Measurements from ENCODE around the gene KATNAL1.

The KATNAL1 gene

DNA sequence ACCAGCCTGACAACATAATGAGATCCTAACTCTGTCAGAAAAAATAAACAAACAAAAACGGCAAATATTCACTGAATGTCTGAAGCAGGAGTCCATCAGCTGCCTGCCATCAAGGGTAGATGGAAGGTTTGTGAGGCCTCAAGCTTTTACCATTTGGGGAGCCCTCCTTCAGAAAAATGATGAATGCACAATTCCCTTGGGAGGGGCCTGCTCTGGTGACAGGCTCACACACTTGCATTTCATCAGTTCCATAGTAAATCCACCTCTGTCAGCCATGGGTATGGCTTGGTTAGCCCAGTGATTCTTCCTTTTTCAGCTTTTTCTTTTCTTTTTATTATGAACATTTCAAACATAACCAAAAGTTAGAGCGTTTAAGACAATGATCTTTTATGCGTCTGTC, 26.3 kb upstream of the KATNAL1 start:
- DNase-seq (ENCODE audit: low spot score) (no peak), FAIRE-seq (no peak)

DNA sequence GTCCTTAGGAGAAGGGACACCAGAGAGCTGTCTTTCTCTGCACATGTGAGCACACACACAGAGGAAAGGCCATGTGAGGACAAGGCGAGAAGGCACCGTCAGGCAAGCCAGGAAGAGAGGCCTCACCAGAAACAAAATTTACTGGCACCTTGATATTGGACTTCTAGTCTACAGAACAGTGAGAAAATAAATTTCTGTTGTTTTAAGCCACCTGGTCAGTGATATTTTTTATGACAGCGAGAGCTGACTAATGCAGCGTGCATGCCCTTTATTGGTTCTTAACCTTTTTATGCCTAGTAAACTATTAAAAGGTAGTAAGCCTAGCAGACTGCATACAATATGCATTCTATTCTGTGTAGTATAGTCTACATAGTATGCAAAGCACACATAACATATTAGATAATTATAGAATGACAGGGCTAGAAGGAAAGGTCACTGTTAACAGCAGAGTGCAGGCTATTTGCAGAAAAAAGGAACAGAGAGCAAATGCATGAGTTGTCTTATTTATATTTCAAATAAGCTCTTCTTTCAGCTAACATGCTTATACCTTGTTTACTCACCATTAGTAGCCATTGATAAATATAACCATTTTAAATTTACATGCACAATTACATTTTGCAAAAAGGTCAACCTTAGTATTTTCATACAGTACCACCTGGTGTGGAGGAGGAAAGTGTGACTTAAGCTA, 25.2 kb upstream of the KATNAL1 start:
- FAIRE-seq (no peak), DNase-seq (ENCODE audit: low spot score) (no peak)

DNA sequence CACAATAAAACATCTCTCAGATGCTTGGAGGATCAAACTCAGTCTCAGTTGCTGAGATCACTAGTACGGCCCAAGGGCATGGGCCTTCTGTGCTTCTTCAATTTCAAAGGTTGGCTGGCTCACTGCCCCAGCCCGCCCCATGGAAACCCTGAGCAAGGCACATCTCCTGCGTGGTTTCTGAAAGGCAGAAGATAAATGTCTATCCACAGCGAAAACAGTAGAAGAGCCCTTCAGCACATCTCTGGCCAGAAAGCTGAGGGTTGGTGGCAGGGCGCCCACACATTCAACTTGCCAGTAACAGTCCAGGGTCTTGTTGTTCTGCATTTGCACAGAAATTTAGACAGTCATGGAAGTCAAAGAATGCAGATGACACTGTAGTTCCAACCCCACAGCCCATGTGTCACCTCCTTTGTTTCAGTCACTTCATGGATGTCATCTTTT, 24.0 kb upstream of the KATNAL1 start:
- DNase-seq (ENCODE audit: low spot score): no peak
- no peak for FAIRE-seq

DNA sequence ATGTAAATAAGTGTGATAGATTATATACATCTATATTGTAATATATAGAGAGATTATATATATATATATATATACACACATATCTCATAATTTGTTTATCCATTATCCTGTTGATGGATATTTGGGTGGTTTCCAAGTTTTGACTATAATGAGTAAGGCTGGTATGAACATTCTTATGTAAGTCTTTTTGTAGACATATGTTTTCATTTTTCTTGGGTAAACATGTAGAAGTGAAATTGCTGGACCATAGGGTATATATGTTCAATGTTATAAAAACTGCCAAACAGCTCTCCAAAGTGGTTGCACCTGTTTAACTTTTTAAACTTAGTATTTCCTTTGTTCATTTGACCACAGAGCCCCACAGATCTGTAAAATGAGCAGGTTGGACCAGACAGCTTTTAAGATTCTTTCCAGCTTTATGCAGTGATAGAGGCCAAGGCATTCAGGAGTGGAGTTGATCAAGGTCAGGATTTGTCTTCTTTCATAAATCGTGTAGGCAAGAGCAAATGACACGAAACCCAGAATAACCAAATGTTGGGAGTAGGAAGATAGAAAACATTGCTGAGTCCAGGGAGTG, 21.7 kb upstream of the KATNAL1 start:
- no peak for DNase-seq (ENCODE audit: low spot score)
- no peak for FAIRE-seq

DNA sequence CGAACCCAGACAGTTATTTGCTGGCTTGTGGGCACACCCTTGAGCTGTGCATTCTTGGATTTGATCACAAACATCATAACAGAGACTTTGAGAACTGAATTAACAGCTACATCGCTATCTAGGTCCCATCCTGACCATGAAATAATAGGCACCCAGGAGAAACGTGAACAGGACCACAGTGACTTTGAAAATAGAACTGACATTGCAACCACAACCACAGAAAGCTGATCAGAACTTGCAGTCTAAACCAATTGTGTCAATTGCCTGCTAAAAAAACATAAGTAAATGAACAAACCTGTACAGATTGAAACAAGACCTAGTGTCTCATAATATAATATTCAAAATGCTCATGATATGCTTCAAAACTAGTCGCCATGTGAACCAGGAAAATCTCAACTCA, 18.3 kb upstream of the KATNAL1 start:
- no peak for FAIRE-seq
- no peak for DNase-seq (ENCODE audit: low spot score)

DNA sequence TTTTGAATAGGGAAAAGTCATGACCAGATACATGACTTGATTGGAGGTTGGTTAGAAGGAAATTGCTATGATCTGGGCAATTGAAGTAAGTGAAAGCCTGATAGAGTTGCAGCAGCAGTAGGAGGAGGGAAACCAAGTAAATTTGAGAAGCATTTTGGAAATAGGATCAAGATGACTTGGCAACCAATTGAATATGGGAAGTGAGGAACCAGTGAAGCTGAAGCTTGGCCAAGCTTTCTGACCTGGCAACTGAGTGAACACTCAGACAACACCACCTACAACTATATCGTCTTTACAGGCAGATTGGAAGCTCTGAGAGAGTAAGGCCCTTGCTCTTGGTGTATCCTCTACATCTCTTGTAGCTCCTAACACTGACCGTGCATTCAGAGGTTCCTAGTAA, 16.2 kb upstream of the KATNAL1 start:
- no peak for DNase-seq (ENCODE audit: low spot score)
- FAIRE-seq: no peak

DNA sequence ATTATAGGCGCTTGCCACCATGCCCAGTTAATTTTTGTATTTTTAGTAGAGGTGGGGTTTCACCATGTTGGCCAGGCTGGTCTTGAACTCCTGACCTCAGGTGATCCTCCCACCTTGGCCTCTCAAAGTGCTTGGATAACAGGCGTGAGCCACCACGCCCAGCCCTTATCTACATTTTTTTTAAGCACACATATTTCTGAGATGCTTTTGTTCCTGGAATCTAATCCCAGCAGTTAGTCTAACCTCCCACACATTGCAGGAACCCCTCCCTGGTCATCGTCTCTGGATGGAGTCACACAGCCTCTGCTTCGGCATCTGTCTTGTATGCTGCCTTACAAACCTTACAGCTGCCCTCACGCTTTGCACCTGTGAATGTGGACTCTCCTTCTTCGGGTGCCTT, 15.1 kb upstream of the KATNAL1 start:
- no peak for DNase-seq (ENCODE audit: low spot score)
- FAIRE-seq: no peak

DNA sequence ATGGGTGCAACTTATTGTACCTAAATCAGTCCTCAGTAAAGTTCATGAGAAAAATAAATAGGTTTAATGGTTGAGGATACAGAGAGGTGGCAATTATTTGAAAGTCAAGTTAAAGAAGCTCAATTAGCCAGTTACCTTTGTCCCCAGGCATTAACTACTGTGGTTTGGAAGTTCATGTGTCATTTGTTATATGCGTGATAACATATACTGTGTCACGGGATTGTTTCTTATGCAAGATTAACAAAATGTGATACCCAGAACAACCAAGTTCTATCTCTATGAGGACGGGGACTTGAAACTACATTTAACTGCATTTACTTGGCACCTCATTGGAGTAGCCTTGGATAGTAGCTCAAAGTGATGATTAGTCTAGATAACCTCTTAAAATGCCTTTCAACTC, 13.9 kb upstream of the KATNAL1 start:
- FAIRE-seq: no peak

DNA sequence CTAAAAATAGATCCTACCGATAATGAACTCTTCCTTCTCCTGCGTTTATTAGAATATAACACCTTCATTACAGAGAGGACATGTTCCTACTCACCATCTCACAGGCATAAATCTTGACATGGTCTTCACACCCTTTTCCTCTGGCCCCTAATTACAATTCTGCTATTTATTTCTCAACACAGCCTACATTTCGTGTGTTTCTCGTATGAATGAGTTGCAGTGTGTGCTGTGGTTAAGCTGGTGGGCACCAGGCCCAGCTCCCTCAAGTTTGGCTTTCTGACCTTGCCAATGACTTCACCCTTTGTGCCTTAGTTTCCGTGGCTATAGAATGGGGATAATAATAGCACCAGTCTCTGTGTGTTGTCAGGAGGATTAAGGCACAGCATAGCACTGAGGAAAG, 12.3 kb upstream of the KATNAL1 start:
- DNase-seq (ENCODE audit: low spot score): no peak

More for the DNA sequence above, 13.9 kb upstream of the KATNAL1 start:
- no peak for DNase-seq (ENCODE audit: low spot score)

DNA sequence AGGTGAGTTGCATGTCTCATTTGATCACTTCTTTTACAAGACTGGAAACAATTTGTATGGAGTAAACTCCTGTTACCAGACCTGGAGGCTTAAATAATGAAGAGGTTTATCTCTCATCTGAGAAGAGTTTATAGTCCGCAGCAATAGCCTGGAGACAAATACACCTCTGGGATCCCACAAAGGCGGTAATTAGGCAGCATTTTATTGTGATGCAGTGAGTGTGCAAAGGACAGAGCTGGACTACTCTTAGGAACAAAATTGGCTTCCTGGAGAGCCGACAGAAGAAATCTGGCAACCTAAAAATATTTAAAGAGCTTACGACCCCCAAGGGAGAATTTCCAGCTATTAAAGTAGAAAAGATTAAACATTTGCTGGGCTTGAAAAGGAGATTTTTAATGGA, 11.8 kb upstream of the KATNAL1 start:
- no peak for DNase-seq (ENCODE audit: low spot score)
- FAIRE-seq: no peak

More for the DNA sequence above, 12.3 kb upstream of the KATNAL1 start:
- FAIRE-seq: no peak

DNA sequence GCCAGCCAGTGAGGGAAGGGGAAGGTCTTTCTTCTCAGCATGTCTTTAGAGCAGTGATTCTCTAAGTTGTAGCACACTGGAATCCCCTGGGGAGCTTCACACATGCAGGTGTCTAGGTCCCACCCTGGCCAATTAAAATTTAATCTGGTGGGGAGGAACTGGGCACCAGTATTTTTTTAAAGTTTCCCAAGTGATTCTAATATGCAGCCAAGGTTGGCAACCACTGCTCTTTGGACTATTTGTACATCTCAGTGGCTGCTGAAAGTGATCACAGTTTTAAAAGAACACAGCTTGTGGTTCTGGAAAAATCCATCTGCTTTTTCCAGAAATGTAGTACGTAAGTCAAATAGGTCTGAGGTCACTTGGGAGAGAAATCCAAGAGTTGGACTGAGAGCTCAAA, 10.7 kb upstream of the KATNAL1 start:
- DNase-seq (ENCODE audit: low spot score) (no peak), FAIRE-seq (no peak)

DNA sequence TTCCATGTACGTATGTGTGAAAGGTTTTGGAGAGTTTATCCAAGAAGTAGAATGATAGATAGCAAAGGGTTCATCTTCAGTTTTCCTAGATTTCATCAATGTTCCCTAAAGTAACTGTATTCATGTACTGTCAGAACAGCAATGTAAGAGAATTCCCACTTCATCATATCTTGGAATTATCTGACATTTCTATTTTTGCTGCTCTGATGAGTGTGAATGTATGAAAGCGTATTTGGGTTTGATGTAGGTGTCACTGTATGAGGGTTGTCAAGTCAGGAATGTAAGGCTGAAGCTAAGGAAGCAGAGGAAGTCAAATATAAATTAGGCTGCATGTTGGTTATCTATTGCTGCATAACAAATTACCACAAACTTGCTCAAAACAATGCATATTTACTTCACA, 7.2 kb upstream of the KATNAL1 start:
- DNase-seq (ENCODE audit: low spot score) (no peak), FAIRE-seq (no peak)

DNA sequence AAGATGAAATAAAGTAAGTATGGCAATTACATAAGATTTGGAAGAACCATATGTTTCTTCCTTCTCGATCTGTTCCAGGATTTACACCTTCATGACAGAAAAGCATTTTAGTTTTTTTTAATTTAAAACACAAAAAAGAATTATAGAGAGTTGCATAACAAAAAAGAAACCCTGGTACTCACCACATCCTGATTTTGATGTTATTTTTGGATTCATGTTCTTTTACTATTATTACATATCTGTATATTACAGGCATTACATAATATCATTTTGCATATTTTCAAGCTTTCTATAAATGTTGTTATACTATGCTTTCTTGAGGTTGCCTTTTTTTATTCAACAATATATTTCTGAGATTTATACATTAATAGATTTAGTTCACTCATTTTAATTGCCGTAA, 6.7 kb upstream of the KATNAL1 start:
- DNase-seq (ENCODE audit: low spot score) (no peak), FAIRE-seq (no peak)

DNA sequence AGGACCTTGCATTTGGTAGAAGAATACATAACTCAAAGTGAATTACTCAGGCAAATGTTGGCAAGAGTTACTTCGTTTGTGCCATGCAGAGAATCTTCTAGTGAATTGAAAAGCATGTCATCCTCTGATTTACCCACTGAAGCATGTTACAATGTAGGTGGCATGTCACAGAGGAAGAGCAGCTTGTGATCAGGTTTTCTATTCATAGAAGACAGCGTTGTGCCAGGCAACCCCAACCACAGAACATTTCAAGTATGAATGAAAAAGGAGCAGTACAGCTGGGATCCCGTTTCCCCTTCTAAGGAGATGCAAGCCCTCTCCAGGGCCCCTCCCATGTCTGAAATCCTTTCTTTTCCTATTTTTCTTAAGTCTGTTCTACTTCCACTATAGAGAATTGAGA, 6.0 kb upstream of the KATNAL1 start:
- DNase-seq (ENCODE audit: low spot score) (no peak), FAIRE-seq (no peak)

DNA sequence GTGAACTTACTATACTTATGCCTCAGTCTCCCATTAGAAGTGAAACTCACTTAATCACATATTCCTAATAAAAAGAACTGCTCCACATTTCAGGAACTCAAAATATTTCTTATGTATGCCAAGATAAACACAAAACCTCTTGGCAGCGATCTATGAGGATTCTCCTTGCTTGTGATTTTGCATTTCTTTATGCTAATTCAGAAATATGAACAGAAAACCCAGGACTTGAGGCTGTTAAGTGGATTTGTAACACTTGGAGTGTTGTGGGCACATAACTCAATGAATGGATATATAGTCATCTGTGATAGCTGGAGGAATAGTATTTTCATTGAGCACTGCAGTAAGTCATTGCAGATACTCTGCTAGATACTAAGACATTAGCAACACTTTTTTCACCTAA, 5.6 kb upstream of the KATNAL1 start:
- FAIRE-seq (no peak), DNase-seq (ENCODE audit: low spot score) (no peak)

DNA sequence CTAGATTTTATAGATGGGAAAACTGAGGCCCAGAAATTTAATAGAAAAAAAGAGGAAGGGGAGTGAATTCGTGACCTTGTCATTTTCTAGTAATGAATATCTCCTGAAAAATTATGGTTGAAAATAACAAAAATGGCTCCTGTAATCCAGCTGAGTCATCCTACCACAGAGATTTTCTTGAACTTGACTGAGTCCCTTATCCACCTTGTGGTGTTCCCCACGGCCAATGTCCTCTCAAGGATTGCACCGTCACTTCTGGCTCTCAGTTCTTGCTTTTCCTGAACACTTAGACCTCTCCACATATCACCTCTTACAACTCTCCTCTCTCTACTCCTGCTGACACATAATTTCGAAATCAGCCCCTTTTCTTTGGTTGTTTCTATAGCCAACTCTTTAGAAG, 1.2 kb upstream of the KATNAL1 start:
- FAIRE-seq (no peak), DNase-seq (ENCODE audit: low spot score) (no peak)

DNA sequence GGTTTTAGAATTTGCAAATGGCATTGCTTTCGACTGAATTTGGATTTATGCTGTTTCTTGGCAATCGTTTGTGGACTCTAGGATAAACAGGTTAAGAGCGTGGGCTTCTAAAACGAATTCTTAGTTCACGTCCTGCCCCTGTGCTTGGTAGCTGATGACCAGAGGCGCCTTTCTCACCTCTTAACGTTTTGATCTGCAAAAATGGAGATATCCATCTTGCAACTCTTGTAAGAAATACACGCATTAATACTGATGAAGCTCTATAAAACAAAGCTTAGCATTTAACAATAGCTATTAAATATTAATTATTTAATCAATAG, 580 bp upstream of the KATNAL1 start:
- DNase-seq (ENCODE audit: low spot score) (no peak), FAIRE-seq (no peak)

DNA sequence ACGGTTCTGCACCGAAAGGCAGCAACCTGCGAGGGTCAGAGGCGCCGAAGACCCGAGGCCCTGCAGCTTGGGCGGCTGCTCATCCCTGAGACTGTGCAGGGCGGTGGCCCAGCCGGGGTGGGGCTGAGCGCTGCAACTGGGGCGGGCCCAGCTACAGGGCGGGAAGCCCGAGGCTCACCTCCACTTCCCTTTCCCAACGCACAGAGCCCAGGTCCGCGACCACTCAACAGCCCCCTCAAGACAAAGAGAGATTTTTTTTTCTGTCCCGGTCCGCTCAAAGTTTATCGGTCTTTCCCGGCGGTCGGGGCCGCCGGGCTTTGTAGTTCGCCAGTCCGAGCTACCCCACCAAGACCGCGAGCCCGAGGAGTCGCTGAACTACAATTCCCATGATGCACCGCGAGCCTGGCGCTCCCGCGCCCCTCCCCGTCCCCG, 573 bp downstream of the KATNAL1 start:
- FAIRE-seq (no peak), DNase-seq (ENCODE audit: low spot score) (peak; percentile 76)

DNA sequence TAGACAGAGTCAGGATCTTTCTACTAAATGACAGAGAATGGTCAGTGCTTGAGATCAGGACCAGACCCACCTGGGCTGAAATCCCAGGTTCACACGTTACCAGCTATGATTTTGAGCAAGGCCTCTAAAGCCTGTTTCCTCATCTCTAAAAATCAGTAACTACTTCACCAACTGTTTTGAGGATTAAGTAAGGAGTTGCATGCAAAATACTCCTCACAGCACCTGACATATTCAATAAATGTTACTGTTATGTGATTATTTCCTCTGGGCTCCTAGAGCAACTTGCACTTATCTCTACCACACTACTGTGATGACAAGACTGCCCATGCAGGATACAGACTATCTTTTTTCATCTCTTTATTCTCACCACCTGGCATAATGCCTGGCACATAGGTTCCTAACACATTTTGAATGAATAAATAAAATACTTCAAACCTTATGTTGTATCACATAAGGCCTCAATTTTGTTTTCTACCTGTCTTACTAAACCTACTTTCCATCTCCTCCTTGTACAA, 1.8 kb downstream of the KATNAL1 start:
- FAIRE-seq (no peak), DNase-seq (ENCODE audit: low spot score) (no peak)

DNA sequence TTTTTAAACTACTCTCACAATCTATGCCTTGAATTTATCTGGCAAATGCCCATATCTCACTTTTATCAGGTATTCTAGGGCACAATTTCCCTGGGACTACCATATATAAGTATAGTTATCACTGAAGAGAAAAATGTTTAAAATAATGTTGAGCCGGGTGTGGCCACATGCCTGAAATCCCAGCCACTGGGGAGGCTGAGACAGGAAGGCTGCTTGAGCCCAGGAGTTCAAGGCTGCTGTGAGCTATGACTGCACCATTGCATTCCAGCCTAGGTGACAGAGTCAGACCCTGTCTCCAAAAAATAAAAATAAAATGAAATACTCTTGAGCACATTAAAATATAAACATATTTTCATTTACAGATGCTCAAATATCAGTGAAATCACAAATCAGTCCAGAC, 4.1 kb downstream of the KATNAL1 start:
- FAIRE-seq: no peak
- no peak for DNase-seq (ENCODE audit: low spot score)

DNA sequence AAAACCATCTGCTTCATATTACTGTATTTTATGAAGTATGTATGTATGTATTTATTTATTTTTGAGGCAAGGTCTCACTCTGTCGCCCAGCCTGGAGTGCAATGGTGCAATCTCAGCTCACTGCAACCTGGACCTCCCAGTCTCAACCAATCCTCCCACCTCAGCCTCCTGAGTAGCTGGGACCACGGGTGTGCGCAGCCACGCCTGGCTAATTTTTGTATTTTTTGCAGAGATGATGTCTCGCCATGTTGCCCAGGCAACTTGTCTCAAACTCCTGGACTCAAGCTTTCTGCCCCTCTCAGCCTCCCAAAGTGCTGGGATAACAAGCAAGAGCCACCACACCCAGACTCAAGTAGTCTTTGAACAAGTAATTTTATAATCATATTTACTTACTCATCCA, 5.5 kb downstream of the KATNAL1 start:
- DNase-seq (ENCODE audit: low spot score): peak; percentile 11
- no peak for FAIRE-seq

DNA sequence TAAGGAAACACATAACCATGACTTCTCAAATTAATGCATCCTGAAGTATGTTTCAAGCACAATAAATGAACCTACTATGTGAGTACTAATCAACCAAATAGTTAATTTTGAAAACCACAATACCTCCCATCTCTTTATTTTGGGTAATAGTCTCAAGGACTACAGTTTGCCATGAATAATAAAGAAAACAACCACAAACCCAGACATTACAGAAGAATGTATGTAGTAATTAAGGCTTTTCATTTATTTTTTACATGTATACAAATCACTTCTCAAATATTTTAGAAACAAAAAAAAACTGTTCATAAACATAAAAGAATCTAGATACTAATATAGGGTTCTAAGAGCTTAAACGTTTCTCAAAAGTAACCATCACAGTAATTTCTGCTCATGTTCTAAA, 6.8 kb downstream of the KATNAL1 start:
- FAIRE-seq (no peak), DNase-seq (ENCODE audit: low spot score) (no peak)

DNA sequence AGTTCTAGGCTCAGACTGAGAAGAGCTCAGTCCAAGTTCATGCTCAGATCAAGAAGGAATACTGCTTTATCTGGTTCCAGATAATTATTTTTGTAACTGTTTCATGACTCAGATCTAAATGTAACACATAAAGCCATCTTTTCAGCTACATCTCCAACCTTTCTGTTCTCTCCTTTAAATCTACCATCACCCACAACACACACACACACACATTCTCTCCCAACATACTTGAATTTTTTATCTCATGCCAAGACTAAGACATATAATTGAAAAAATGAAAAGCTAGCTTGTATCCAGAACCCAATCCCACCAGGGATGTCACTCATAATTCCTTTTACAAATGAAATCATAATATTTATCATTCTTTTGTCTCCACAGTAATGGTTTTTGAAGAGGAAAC, 7.6 kb downstream of the KATNAL1 start:
- FAIRE-seq: no peak
- DNase-seq (ENCODE audit: low spot score): no peak

All from RCC 7860 (cell line).